Measurements from ENCODE around the gene MYBPH.

Gene MYBPH, protein sequence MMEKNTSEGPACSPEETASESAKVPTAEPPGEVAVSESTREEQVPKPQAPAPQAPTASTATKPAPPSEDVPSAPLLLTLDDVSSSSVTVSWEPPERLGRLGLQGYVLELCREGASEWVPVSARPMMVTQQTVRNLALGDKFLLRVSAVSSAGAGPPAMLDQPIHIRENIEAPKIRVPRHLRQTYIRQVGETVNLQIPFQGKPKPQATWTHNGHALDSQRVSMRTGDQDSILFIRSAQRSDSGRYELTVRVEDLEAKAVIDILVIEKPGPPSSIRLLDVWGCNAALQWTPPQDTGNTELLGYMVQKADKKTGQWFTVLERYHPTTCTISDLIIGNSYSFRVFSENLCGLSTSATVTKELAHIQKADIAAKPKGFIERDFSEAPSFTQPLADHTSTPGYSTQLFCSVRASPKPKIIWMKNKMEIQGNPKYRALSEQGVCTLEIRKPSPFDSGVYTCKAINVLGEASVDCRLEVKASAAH

DNA sequence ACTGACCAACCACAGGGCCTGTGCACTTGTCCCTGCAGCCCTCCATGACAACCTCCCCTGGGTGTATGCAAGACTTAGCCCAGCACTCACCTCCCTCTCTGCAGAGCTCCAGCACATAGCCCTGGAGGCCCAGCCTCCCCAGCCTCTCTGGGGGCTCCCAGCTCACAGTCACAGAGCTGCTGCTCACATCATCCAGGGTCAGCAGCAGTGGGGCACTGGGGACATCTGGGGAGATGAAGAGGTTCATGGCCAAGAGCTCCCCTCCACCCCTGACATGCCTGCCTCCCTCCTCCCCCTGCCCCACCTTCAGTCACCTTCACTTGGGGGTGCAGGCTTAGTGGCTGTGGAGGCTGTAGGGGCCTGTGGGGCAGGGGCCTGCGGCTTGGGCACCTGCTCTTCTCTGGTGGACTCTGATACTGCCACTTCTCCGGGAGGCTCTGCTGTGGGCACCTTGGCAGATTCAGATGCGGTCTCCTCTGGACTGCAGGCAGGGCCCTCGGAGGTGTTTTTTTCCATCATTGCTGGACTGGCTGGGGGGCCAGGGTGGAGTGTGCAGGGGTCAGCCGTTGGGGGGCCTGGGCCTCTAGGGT, at the start of gene MYBPH:
Gene MYBPH (minus strand): TSS at position 590 of the 590 bp plus-strand sequence. CDS start 71 bp downstream, at position 519.
- no peak for DNase-seq

DNA sequence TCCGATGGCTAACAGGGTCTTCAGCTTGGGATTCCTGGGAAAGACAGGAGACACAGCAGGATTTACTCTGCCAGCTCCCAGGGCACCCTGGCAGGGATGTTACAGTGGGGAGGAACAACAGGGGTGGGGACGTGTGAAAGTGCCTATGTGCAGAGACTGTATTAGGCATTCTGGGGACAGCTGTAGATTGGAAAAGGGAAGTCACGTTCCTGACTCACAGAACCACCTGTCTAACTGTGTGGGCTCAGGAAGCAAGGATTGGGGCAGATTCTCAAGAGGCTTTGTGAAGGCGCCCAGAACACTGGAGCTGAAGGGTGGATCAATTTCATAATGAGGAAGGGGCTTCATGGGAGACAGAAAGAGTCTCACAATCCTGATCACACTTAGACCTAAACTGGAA, 49.4 kb upstream of the MYBPH start:
- DNase-seq = no peak

GRCh38 chr1:203223012-203223775, 47.6 kb upstream of the MYBPH start:
- no peak for DNase-seq

GRCh38 chr1:203219934-203220333, 44.3 kb upstream of the MYBPH start:
- DNase-seq = no peak

- no peak for DNase-seq
Observed at GRCh38 chr1:203219171-203219570, 43.5 kb upstream of the MYBPH start.

GRCh38 chr1:203217668-203218067, 42.0 kb upstream of the MYBPH start:
- no peak for DNase-seq

GRCh38 chr1:203217139-203217655, 41.6 kb upstream of the MYBPH start:
- no peak for DNase-seq

GRCh38 chr1:203216274-203217138, 40.9 kb upstream of the MYBPH start:
- DNase-seq = peak; percentile 20

- no peak for DNase-seq
Observed at GRCh38 chr1:203215573-203215972, 39.9 kb upstream of the MYBPH start.

GRCh38 chr1:203214871-203215270, 39.2 kb upstream of the MYBPH start:
- DNase-seq = no peak

GRCh38 chr1:203213126-203213525, 37.5 kb upstream of the MYBPH start:
- DNase-seq = no peak

- DNase-seq = no peak
Observed at GRCh38 chr1:203211812-203212211, 36.2 kb upstream of the MYBPH start.

GRCh38 chr1:203210988-203211387, 35.4 kb upstream of the MYBPH start:
- DNase-seq = no peak

DNA sequence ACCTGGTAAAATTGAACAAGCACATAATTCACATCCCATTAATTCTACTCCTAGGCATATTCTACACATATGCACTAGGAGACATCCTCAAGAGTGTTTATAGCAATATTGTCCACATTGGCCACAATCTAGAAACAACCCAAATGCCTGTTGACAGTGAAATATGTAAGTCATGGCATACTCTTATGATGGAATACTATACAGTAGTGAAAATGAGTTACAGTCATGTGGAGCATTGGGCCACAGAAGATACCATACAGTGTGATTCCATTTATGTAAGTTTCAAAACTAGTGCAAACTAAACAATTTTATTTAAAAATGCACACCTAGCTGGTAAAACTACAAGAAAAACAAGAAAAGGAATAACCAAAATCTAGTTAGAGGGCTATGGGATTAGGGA, 34.7 kb upstream of the MYBPH start:
- DNase-seq = no peak

DNA sequence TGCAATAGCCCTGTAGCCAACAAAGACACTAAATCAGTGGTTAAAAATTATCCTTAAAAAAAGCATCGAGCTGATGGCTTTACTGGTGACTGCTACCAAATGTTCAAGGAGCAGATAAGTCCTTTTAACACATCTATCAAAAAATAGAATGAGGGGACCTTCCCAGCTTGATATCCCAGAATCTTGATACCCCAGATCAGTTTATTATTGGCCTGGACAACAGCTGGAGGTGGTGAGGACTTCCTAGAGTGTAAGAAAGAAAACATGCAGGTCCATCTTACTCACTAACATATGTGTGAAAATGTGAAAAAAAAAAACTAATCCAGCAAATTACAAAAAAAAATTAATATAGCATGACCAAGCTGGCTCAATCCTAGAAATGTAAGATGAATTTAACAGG, 32.6 kb upstream of the MYBPH start:
- no peak for DNase-seq

DNA sequence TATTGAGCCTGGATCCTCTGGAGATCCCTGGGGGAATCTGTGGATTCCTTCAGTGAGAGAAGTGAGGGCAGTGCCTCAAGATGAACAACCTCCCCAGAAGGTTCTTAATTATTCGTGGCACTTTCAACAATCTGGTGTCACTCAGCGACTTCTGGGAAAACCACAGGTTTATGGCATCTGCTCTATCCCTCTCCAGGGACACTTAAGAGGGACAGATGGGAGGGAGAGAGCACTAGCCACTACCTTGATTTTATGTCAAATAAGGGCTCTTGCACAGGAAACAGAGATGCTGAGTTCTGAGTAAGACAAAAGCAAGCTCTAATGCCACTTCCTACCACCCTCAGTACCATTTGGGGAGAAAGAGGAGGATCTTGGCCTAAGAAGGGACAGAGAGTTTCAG, 32.1 kb upstream of the MYBPH start:
- no peak for DNase-seq

DNA sequence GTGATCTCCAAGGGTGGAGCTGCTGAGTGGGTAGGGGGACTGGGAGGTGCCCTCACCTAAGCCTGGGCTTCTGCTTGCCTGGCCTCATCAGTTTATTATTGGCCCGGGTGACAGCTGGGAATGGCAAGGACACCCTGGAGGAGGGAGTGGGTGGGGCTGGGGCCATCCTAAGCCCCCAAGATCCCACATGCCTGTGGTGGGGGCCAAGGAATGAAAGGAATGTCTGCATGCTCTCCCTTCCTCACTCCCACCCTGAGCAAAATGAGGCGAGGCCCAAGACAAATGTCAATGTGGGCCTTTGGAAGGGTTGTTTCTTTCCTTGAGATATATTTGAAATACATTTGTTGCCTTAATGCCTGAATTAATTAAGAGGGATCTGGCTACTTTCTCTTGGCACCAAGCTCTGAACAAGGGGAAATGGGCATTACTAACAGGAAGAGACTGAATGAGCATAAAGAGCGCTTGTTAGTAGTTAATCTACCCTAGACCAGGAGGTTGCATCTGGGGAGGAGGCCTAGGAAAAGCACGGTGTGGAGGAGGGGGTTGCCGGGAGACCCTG, 30.6 kb upstream of the MYBPH start:
- no peak for DNase-seq

GRCh38 chr1:203204756-203205155, 29.1 kb upstream of the MYBPH start:
- no peak for DNase-seq

DNA sequence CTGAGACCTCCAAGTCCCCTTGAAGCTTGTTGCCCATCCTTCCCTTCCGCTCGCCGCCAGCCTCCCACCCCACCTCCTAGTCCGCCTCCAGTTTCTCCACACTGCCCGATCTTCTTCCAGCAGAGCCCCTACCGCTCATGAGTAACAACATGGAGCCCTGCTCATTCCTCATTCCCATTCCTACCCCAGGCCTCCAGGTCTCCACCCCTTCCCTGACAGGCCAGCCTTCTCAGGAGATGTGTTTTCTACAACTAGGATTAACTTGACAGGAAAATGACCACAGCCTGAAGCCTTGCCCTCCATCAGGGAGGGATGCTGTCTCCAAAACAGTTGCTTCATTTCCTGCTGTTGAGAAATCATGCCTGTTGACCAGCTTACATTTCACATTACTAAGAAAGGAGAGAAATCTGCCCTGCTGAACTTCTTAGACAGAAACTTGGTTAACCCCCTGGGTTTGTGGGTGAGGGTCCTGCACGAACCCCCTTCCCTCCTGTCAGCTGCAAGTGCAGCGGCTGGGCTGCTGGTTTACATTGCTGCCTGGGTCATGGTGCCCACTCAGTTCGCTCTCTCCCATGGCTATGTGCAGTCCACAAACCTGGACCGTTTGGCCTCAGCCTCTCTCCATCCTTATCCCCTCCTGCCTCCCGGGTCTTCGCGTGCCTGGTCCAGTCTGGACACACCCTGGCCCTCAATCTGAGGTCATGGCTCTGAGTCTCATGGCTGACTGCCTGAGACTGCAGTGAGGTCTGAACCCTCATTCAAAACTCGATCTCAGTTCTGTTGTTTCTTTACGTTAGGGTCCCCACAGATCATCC, 27.0 kb upstream of the MYBPH start:
- DNase-seq = no peak

GRCh38 chr1:203201516-203202205, 26.0 kb upstream of the MYBPH start:
- no peak for DNase-seq

GRCh38 chr1:203200916-203201315, 25.3 kb upstream of the MYBPH start:
- no peak for DNase-seq

Data from activated CD4-positive, alpha-beta T cell treated with anti-CD3 and anti-CD28 coated beads for 1 hour (primary cell).